Sigmoid colon (tissue), 4 donors: ENCODE measurements around the gene CAMK1D.

Experiments used
- CTCF ChIP-seq, 4 experiments: fragments of 450-650 bp in 3 of 4; fragments of 200-600 bp in 1 of 4; IDR thresholded peaks; one replicate each; pipeline ENCODE4 v1.5.1; 2016 to 2019; ENCODE audit warnings: antibody characterized with exemption in 4 of 4, mild to moderate bottlenecking in 3 of 4, moderate library complexity in 2 of 4
- POLR2A ChIP-seq, 2 donors: fragments of 450-650 bp; IDR thresholded peaks; one replicate each; pipeline ENCODE4 v1.6.1; 2016; ENCODE audit warnings: antibody characterized with exemption in 2 of 2, mild to moderate bottlenecking in 2 of 2, moderate library complexity in 2 of 2
- POLR2AphosphoS5 ChIP-seq, 4 donors: sonication (generic); formaldehyde crosslinking; IDR thresholded peaks; one replicate each; pipeline ENCODE4 v1.6.1; 2017; ENCODE audit warnings: antibody characterized with exemption in 4 of 4

GRCh38 chr10:12489357-12489756, 140.0 kb downstream of the CAMK1D start:
- TF ChIP-seq CTCF (IDR thresholded peaks at IDR 0.05), result no peak
- no peak for TF ChIP-seq POLR2AphosphoS5 (IDR thresholded peaks at IDR 0.05)
- no peak for TF ChIP-seq POLR2A (IDR thresholded peaks at IDR 0.05)
